Astrocyte (in vitro differentiated cells and primary cell): Measurements from ENCODE around the gene POLR3GL.

Experiments
- EZH2 ChIP-seq: IDR thresholded peaks from 2 replicates; pipeline ENCODE4 v1.6.1; 2012; ENCODE audit warnings: mild to moderate bottlenecking, low read length, inconsistent platforms; ENCODE audit not compliant: insufficient read depth
- TF ChIP-seq, protein P1 (sequence below): IDR thresholded peaks from 2 replicates; pipeline ENCODE4 v1.5.1; 2011; ENCODE audit warnings: low read depth, mild to moderate bottlenecking, inconsistent platforms, low read length, moderate library complexity; ENCODE audit not compliant: insufficient read depth

DNA sequence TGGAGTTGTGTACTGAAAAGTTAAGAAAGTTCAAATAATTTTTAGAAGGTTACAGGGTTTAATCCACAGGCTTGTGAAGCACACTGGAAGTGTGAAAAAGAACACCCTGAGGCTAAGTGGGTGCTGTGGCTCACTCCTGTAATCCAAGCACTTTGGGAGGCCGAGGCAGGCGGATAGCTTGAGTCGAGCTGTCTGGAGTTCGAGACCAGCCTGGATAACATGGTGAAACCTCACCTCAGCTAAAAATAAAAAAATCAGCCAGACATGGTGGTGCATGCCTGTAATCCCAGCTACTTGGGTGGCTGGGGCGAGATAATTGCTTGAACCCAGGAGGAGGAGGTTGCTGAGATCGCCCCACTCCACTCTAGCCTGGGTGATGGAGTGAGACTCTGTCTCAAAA is 22.1 kb downstream of the POLR3GL start:
- TF ChIP-seq, protein P1, sequence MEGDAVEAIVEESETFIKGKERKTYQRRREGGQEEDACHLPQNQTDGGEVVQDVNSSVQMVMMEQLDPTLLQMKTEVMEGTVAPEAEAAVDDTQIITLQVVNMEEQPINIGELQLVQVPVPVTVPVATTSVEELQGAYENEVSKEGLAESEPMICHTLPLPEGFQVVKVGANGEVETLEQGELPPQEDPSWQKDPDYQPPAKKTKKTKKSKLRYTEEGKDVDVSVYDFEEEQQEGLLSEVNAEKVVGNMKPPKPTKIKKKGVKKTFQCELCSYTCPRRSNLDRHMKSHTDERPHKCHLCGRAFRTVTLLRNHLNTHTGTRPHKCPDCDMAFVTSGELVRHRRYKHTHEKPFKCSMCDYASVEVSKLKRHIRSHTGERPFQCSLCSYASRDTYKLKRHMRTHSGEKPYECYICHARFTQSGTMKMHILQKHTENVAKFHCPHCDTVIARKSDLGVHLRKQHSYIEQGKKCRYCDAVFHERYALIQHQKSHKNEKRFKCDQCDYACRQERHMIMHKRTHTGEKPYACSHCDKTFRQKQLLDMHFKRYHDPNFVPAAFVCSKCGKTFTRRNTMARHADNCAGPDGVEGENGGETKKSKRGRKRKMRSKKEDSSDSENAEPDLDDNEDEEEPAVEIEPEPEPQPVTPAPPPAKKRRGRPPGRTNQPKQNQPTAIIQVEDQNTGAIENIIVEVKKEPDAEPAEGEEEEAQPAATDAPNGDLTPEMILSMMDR, result no peak
- no peak for TF ChIP-seq EZH2
